Loucy (cell line): Measurements from ENCODE around the gene KCNH4.

Experiments
- H2AFZ ChIP-seq: fragments of 200-600 bp; sonication (generic); 2 replicates; pipeline ENCODE4 v1.6.0; 2016; ENCODE audit warnings: antibody characterized with exemption, mild to moderate bottlenecking, low read length, moderate library complexity
- H3F3A ChIP-seq: fragments of 200-600 bp; 2 replicates; pipeline ENCODE4 v1.6.0; 2016; ENCODE audit warnings: antibody characterized with exemption, low read depth, mild to moderate bottlenecking
- H3K27me3 ChIP-seq: fragments of 200-600 bp; sonication (generic); 2 replicates; pipeline ENCODE4 v1.6.1; 2014; ENCODE audit warnings: low read length, mild to moderate bottlenecking; ENCODE audit not compliant: insufficient read depth, poor library complexity, severe bottlenecking
- H3K36me3 ChIP-seq: fragments of 200-600 bp; sonication (generic); 2 replicates; pipeline ENCODE4 v1.6.1; 2016; ENCODE audit warnings: low read length; ENCODE audit not compliant: insufficient read depth
- H3K4me1 ChIP-seq: fragments of 200-600 bp; sonication (generic); 2 replicates; pipeline ENCODE4 v1.5.1; 2014; ENCODE audit warnings: low read length, mild to moderate bottlenecking; ENCODE audit not compliant: insufficient read depth, poor library complexity, severe bottlenecking
- H3K4me2 ChIP-seq: fragments of 200-600 bp; sonication (generic); 2 replicates; pipeline ENCODE4 v1.6.0; 2014; ENCODE audit warnings: antibody characterized with exemption, low read length, low read depth, mild to moderate bottlenecking; ENCODE audit not compliant: poor library complexity, severe bottlenecking
- H3K4me3 ChIP-seq: fragments of 200-600 bp; sonication (generic); 2 replicates; pipeline ENCODE4 v1.5.1; 2014; ENCODE audit warnings: low read length, mild to moderate bottlenecking, mixed read lengths; ENCODE audit not compliant: poor library complexity, severe bottlenecking
- H3K79me2 ChIP-seq: fragments of 200-600 bp; sonication (generic); 2 replicates; pipeline ENCODE4 v1.6.1; 2014; ENCODE audit warnings: low read length; ENCODE audit not compliant: insufficient read depth
- H3K9ac ChIP-seq: fragments of 200-600 bp; sonication (generic); 2 replicates; pipeline ENCODE4 v1.6.0; 2014; ENCODE audit warnings: mild to moderate bottlenecking, low read depth, low read length, moderate library complexity; ENCODE audit not compliant: poor library complexity, severe bottlenecking
- H3K9me2 ChIP-seq: fragments of 200-600 bp; sonication (generic); replicated peaks from 2 replicates; pipeline ENCODE4 v1.6.1; 2016; ENCODE audit warnings: low read depth, low read length, mixed read lengths
- H3K9me3 ChIP-seq: fragments of 200-600 bp; sonication (generic); 2 replicates; pipeline ENCODE4 v1.6.1; 2014; ENCODE audit warnings: mild to moderate bottlenecking, antibody characterized with exemption, low read length, low read depth; ENCODE audit not compliant: insufficient read depth
- H4K20me1 ChIP-seq: fragments of 200-600 bp; sonication (generic); 2 replicates; pipeline ENCODE4 v1.6.0; 2014; ENCODE audit warnings: antibody characterized with exemption, low read length, mild to moderate bottlenecking; ENCODE audit not compliant: insufficient read depth, poor library complexity, severe bottlenecking
- CTCF ChIP-seq: fragments of 200-600 bp; sonication (generic); conservative IDR thresholded peaks from 2 replicates; pipeline ENCODE4 v1.5.1; 2014; ENCODE audit warnings: mild to moderate bottlenecking, antibody characterized with exemption, low read length
- EZH2phosphoT487 ChIP-seq: fragments of 200-600 bp; IDR thresholded peaks from 2 replicates; pipeline ENCODE4 v1.6.1; 2018; ENCODE audit warnings: antibody characterized with exemption, mild to moderate bottlenecking, moderate library complexity, borderline replicate concordance

Gene KCNH4

GRCh38 chr17:42133461-42134041 is 47.4 kb downstream of the KCNH4 start:
- TF ChIP-seq CTCF (no peak), EZH2phosphoT487 (no peak)
- no peak overlapping the region for H3K4me3 ChIP-seq
- peak overlapping the region; percentile 32 for H3K4me2 ChIP-seq

GRCh38 chr17:42132941-42133340 is 48.0 kb downstream of the KCNH4 start:
- Histone ChIP-seq H3F3A (no peaks in the 10 kb centered on the region), H3K36me3 (peaks cover 38% of the 10 kb centered on the region; the same call in 1 of the 2 replicates), H3K4me1 (peaks cover 39% of the 10 kb centered on the region), H3K9me3 (no peaks in the 10 kb centered on the region), H3K4me2 (peak overlapping the region; percentile 32), H3K9me2 (no peaks in the 10 kb centered on the region), H3K9ac (peak overlapping the region; percentile 52), H3K4me3 (peak overlapping the region; percentile 7), H3K27me3 (no peaks in the 10 kb centered on the region), H3K79me2 (peaks cover 67% of the 10 kb centered on the region), H4K20me1 (peaks cover 25% of the 10 kb centered on the region), H2AFZ (no peak overlapping the region)
- no peak for TF ChIP-seq CTCF

More at GRCh38 chr17:42133461-42134041, 47.4 kb downstream of the KCNH4 start:
- no peaks in the 10 kb centered on the region for H3F3A ChIP-seq
- peaks cover 25% of the 10 kb centered on the region for H4K20me1 ChIP-seq
- peaks cover 39% of the 10 kb centered on the region for H3K4me1 ChIP-seq
- H2AFZ ChIP-seq, result no peak overlapping the region
- peaks cover 73% of the 10 kb centered on the region for H3K79me2 ChIP-seq
- no peaks in the 10 kb centered on the region for H3K9me3 ChIP-seq
- peaks cover 32% of the 10 kb centered on the region; the same call in 1 of the 2 replicates for H3K36me3 ChIP-seq
- H3K27me3 ChIP-seq, result no peaks in the 10 kb centered on the region
- H3K9ac ChIP-seq, result no peak overlapping the region
- H3K9me2 ChIP-seq, result no peaks in the 10 kb centered on the region

GRCh38 chr17:42131981-42132432 is 48.9 kb downstream of the KCNH4 start:
- no peaks in the 10 kb centered on the region for H3K27me3 ChIP-seq
- peak overlapping the region; percentile 7 for H3K4me3 ChIP-seq
- peak overlapping the region; percentile 52 for H3K9ac ChIP-seq
- peaks cover 64% of the 10 kb centered on the region for H3K79me2 ChIP-seq
- peaks cover 25% of the 10 kb centered on the region for H4K20me1 ChIP-seq
- H3K9me2 ChIP-seq, result no peaks in the 10 kb centered on the region
- TF ChIP-seq CTCF (no peak), EZH2phosphoT487 (no peak)
- no peaks in the 10 kb centered on the region for H3K9me3 ChIP-seq
- H2AFZ ChIP-seq, result no peak overlapping the region
- H3F3A ChIP-seq, result no peaks in the 10 kb centered on the region
- H3K4me2 ChIP-seq, result peak overlapping the region; percentile 32
- H3K4me1 ChIP-seq, result peaks cover 39% of the 10 kb centered on the region
- peaks cover 47% of the 10 kb centered on the region; the same call in 1 of the 2 replicates for H3K36me3 ChIP-seq
